Stimulated activated CD4-positive, alpha-beta T cell treated with anti-CD3 and anti-CD28 coated beads, Interleukin-15, amount 100 ng/mL, for 48 hours (primary cell): ENCODE results near the gene MRPL51.

ENCODE experiments used
- DNase-seq, 2 donors: peaks; one replicate each; pipeline ENCODE4 v3.0.0-alpha.2; 2020; ENCODE audit warnings: low read depth in 2 of 2

The MRPL51 gene

DNA sequence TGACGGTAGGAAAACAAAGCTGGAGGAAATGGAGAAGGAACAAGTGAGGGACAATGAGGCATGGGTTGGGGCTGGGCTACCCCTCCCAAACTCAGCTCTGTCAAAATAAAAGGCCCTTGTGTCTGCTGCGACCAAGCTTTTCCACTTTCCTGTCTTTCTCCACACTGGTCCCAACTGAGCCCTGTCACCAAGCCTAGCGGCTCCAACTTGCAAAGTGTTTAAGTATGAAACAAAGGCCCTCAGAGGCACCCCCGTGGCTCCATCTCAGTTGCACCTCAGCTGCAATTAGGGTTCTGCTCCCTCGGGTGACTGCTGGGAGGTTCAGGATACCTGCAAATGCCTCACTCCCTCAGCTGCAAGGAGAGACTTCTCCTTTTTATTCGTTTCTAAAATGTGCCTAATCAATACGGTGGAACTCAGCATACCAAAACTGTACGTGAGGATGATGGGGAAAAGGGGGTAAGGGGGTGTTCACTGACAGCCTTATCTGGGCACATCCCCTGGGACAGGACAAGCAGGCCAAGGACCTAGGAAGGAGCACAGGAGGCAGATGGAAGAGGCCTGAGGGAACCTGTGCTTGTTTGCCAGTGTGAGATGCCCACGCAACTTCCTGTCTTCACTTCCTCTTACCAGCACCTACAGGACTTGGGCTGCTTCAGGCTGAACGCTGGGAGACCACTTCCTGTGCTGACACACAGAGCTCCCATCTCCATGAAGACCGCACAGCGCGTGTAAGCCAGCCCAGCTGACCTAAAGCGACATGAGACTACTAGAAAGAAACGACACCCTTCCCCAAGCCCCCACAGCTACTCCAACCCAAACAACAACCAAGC, 31.4 kb downstream of the MRPL51 start:
- peak; percentile 73 to 83 for DNase-seq

DNA sequence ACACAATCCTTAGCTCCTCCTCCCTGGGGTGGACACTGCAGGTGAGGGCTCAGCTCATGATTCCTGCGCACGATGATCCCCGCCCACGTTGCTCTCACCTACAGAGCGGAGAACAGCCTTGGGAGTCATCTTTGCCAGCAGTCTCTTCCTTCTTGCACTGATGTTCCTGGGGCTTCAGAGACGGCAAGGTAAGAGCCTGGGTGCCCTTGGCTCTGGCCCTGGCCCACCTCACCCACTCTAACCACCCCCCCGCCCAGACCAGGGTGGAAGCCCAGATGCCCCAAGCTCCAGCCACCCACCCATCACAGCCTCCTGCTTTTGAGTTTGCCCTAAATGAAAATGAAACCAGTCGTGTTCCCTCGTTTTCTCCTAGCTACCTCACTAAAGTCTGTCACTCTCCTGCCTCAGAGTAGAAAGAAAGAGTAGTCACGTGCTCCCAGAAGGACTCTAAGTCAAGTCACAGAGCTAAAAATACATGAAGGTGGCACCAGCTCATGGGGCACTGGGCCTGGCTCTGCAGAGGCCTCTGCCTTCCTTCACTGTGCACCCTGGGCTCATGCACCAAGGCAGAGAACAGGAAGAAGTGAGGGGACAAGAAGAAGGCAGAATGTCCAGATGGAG, 32.2 kb downstream of the MRPL51 start:
- peak in 1 of 2 donors; percentile 39 for DNase-seq

DNA sequence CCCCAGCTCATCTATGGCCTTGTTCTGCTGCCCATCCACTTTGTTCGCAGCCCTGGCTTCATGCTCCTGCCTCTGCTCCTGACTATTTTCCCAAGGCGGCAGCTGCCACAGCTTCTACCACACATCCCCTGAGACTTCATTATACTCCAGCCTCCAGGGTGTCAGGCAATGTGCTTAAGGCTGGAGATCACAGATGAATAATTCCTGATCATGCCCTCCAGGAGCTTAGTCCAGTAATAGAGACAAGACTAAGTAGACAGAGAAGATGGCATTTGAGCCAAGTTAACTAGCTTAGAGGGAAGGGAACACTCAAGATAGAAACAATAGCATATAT, 34.1 kb downstream of the MRPL51 start:
- DNase-seq, result no peak

DNA sequence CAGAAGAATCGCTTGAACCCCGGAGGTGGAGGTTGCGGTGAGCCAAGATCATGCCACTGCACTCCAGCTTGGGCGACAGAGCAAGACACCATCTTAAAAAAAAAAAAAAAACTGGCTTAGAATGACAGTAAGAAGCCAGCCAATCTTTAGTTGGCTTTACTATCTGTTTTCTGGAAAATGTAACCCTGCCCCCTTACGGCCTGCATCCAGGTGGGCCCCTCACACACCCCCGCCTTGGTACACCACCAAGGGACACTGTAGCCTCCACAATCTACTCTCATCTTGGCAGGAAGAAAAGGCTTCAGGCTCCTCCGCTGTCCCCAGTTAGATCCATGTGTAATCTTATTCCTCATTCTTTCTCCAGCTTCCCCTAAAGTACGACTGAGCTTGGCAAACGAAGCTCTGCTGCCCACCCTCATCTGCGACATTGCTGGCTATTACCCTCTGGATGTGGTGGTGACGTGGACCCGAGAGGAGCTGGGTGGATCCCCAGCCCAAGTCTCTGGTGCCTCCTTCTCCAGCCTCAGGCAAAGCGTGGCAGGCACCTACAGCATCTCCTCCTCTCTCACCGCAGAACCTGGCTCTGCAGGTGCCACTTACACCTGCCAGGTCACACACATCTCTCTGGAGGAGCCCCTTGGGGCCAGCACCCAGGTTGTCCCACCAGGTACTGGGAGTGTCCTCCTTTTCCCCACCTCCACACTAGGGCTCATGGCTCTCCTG, 34.6 kb downstream of the MRPL51 start:
- DNase-seq, result no peak

DNA sequence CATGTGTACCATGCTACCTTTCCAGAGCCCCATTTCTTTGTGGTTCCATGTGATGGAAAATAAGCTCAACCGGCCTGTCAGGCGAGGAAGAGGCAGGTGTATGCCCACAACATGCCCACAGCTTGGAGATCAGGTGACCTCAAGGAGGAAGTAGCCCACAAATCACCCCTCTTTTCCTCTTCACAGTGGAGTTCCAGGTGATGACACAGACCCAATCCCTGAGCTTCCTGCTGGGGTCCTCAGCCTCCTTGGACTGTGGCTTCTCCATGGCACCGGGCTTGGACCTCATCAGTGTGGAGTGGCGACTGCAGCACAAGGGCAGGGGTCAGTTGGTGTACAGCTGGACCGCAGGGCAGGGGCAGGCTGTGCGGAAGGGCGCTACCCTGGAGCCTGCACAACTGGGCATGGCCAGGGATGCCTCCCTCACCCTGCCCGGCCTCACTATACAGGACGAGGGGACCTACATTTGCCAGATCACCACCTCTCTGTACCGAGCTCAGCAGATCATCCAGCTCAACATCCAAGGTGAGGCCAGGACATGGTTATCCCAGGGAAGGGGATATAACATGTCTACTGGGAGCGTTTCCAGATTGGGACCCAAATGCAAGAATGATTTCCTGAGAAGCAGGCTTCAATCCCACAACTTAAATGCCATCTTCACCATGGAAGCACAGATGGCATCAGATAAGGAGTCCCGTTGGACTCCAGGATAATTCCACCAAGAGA, 35.7 kb downstream of the MRPL51 start:
- DNase-seq, result no peak

DNA sequence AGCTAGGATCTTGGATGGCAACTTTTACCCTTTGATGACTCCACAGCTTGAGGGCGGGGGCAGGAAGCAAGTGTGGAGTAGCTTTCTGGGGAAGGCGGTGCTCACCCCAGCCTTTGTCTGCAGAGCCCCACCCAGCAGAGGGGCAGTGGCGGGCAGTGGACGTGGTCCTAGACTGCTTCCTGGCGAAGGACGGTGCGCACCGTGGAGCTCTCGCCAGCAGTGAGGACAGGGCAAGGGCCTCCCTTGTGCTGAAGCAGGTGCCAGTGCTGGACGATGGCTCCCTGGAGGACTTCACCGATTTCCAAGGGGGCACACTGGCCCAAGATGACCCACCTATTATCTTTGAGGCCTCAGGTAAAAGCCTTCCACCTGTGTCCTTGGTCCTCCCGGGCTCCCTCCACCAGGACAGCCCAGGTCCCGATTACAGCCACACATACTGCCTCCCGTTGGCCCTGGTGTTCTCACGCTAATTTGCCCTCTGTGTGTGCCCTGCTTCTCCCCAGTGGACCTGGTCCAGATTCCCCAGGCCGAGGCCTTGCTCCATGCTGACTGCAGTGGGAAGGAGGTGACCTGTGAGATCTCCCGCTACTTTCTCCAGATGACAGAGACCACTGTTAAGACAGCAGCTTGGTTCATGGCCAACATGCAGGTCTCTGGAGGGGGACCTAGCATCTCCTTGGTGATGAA, 40.0 kb downstream of the MRPL51 start:
- no peak for DNase-seq

DNA sequence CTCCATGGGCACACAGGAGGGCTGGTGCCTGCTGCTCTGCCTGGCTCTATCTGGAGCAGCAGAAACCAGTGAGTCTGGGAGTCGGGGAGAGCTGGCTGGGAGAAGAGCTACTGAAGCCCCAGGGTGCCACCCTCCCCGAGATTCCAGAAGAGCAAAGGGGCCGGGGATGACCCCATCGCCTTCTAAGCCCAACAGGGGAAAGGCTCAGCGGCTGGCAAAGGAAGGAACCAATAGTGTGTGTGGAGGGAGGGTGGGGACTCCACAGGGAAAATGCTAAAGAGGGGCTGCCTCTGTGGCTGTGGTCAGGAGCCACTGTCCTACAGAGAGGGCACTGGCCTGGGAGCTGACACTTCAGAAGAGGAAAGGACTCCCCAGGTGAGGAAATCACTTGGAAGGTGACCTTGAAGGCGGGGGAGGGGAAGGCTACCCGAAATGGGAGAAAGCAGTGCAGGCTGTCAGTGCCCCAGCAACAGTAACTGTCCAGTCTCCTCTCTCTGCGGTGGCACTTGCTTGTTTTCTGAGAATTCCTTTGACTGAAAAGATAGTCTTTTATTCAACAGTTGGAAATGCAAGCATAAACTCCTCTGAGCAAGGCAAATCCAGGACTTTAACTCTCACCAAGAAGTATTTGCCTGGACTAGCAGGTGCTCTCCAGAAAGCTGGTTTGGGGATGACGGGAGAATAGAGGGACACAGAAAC, 40.7 kb downstream of the MRPL51 start:
- no peak for DNase-seq

DNA sequence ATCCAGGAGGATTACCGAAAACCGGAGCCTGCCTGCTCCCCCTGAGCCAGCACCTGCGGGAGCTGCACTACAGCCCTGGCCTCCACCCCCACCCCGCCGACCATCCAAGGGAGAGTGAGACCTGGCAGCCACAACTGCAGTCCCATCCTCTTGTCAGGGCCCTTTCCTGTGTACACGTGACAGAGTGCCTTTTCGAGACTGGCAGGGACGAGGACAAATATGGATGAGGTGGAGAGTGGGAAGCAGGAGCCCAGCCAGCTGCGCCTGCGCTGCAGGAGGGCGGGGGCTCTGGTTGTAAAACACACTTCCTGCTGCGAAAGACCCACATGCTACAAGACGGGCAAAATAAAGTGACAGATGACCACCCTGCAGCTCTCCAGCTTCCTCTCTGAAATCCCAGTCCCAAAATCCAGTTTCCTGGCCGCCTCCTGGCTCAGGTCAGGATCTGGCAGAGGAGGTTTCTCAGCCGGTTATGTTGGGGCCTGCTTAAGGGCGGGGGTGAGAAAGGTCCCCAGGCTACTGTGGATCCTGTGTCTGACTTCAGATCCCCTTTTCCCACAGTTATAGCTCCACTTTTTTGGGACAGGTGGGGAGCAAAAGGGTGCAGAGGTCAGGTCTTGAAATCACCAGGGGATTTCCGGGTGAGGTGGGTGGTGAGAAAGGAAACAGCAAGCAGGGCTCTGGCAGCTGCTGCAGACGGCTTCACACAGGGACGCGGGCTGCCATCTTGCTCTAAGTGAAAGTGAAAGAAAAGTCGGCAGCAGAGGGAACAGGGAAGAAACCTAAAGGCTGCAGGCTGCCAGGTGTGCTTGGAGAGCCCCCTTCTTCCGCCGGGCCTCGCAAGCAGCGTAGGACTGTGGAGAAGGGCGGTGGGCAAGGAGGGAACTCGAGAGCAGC, 41.5 kb downstream of the MRPL51 start, which contains the start of gene TAPBPL:
TSS of gene TAPBPL (plus strand) at position 695 of the 897 bp plus-strand sequence. CDS start 207 bp downstream, outside the sequence.
- DNase-seq, result peak; percentile 59 to 73

DNA sequence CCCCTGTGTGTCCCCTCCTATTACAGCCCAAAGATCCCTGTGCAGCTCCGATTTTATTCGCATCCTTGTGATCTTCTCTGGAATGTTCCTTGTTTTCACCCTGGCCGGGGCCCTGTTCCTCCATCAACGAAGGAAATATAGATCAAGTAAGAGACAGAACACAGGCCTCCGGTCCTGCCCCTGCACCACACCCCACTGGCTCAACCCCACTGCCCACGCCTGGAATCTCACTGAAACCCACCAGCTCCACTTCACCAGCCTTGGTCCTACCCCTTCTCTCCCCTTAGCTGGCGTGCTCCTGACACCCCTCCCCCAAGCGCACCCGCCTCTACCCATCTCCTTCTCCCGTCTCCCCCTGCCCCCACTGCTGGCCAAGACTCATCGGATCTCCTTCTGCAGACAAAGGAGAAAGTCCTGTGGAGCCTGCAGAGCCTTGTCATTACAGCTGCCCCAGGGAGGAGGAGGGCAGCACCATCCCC, 42.2 kb downstream of the MRPL51 start:
- no peak for DNase-seq

DNA sequence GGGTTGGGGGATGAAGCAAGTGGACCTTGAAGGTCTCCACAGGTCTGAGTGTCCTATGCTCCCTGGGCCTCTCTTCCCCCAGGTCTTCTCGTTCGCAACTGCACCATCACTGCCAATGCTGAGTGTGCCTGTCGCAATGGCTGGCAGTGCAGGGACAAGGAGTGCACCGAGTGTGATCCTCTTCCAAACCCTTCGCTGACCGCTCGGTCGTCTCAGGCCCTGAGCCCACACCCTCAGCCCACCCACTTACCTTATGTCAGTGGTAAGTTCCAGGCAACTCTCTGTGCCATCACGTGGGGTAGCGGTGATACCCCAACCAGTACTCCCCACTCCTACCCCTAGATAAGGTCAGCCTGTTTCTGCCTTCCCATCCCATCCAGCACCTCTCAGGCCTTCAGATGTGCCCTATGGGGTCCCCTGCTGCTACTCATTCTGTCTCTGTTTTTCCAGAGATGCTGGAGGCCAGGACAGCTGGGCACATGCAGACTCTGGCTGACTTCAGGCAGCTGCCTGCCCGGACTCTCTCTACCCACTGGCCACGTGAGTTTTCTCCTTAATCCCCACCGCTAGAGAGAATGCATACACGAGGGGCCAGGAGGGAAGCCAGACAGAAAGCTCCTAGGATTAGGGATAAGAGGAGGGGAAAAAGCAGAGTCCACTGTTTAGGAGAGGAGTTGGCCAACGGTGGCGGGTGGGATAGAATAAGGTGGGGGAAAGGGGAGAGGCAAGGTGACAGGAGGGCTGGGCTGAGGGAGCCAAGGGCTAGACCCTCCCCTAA, 42.8 kb downstream of the MRPL51 start:
- DNase-seq, result no peak

DNA sequence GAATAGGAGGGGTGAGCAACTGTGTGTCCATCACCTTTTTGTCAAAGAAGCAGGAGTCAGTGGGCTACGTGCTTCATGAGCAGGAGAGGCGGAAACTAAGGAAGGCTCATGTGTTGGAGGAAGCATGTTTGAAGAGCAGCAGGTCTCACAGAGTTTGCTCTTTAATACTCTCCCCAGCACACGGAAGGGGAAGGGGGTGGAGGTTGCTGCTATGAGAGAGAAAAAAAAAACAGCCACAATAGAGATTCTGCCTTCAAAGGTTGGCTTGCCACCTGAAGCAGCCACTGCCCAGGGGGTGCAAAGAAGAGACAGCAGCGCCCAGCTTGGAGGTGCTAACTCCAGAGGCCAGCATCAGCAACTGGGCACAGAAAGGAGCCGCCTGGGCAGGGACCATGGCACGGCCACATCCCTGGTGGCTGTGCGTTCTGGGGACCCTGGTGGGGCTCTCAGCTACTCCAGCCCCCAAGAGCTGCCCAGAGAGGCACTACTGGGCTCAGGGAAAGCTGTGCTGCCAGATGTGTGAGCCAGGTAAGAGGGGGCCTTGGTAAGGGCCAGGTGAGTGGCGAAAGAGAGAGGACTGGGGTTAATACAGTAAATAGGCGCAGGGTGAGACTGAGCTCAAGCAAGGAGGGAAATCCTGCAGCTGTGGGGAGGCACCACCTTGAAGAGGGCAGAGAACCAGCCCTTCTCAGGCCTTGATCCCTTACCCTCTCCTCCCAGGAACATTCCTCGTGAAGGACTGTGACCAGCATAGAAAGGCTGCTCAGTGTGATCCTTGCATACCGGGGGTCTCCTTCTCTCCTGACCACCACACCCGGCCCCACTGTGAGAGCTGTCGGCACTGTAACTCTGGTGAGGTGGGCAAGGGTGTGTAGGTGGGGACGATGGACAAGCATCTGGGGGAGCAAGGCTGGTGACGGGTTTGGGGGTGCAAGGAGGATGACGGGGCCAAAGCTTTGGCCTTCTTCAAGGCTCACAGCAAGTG, 48.1 kb downstream of the MRPL51 start, which contains the start of gene CD27:
TSS of gene CD27 (plus strand) at position 252 of the 985 bp plus-strand sequence. CDS start at position 393, 141 bp downstream.
- no peak for DNase-seq

DNA sequence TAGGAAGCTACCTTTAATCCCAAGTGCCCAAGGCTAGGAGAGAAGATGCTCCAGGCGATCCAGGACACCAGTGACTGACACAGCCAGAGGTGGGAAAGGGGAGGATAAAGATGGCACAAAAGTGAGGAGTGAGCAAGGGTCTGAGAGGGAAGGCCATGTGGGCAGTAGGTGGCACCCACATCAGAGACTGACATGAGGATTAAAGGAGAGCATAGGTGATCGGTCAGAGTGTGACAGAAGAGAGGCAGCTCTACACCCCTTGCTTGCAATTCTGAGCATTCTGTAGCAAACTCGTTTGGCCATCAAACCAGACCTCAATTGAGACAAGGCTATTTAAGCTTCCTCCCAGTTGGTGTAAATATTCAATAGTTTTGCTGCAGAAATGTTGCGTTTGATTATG, 49.0 kb downstream of the MRPL51 start:
- no peak for DNase-seq

DNA sequence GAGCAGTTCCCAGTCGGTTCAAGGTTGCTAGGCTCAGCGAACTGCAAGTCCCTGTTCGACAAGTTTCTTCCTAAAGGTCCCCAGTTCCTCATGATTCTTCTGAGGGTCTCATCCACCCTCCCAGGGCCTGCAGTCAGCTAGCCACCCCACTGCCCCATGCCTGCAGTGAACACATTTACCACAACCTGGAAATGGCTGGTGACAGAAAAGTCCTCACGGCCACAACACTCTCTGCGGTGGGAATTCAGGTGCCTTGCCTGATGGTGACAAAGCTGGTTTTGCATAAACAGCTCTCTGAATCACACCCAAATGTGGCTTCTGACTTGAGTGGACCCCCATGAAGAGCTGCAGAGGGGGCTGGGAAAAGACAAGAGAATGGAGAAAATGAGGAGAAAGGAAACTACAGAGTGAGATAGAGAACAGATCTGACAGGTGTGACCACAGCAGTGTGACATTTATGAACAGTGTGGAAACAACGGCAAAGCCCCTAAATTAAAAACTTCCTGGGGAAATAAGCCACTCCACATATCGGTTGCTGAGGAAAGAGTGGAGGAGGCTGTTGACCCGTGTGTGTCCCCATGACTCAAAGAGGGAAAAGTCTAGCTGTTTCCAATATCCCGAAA, 49.6 kb downstream of the MRPL51 start:
- peak in 1 of 2 donors; percentile 48 for DNase-seq

DNA sequence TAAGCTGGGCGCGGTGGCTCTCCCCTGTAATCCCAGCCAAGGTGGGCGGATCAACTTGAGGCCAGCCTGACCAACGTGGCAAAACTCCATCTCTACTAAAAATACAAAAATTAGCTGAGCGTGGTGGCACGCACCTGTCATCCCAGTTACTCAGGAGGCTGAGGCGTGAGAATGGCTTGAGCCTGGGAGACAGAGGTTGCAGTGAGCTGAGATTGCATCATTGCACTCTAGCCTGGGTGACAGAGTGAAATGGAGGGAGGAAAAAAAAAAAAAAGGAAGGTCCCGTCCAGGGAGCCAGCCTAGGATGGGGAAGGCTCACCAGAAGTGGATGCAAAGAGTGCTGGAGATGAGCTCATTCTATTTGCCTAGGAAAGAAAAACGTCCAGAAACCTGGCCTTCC, 50.2 kb downstream of the MRPL51 start:
- DNase-seq, result no peak
